Stimulated activated CD4-positive, alpha-beta T cell treated with anti-CD3 and anti-CD28 coated beads, TNF-alpha, amount 100 ng/mL, for 4 hours (primary cell): ENCODE data around the gene TULP4.

Experiments
- DNase-seq, 3 experiments: peaks; one replicate each; pipeline ENCODE4 v3.0.0-alpha.2; 2020; ENCODE audit warnings: low read depth in 3 of 3

Gene TULP4

DNA sequence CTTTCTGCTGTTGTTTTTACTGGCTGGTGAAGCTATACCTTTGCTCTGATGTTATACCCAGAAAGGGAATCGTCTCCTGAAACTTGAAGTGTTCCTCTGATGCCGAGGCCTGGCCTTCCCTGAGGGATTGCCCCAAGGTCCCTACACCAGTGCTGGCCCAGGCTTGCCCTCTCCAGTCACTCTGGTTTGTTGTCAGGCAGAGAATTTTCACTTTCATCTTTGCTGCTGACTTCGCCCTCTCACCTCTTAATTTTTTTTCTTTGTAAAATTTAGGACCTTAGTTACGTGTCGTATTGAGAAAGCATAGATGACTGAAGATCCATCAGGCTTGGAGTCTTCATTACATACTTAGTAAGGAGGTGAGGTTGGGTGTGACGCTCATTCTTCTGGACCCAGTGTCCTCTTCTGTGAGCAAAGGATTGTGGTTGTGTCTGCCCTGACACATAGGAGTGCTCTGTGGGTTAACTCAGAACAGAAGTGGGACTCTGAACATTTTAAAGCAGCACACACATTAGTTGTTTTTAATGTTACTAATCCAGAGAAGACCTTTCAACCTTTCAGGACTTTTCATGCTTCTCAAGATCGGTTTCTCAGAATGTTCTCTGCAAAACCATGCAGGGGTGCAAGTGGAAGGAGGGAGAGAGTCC, 45.4 kb downstream of the TULP4 start:
- DNase-seq, result no peak

DNA sequence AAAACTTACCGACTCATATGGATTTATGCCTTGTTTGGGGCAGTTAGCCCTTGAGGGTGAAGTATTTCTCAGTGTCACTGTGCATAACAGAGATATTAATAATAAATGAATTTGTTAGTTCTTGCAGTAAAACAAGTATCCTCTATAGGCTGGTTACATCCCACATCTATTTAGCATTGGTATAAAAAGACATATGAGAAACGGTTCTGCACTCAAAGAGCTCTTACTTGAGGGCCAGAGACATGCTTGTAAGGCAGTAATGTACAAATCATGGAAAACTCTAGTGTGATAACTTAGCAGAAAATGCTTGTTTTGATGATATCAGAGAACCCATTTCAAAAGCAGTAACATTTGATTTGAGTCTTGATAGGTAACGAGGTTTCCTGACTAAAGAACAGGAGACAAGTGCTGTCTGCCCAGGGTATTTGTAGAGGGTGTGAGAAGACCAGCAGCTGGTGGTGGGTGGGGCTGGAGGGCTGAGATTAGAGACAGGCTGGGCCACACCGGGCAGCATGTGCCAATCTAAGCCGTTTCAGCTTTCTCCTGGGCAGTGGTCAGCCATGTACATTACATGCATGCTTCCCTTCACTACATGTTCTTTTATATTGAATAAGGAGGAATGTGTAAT, 46.3 kb downstream of the TULP4 start:
- DNase-seq, result no peak

DNA sequence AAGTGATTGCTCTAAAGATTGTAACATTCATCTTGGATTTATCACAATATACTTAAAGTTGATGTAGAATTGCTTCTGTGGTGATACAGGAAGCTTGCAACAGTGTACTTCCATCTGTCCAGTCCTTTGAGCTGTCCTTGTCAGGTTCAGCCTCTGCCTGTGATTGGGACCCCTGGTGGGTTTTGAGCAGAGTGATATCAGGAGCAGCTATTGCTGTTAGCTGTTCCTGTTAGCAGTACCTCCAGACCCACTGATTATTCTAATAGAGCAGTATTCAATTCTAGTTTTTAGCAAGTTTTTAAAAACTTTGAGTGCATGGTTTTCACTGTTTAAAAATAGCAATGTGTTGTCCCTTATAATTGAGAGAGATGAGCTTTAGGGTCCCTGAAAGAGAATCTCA, 48.8 kb downstream of the TULP4 start:
- no peak for DNase-seq

DNA sequence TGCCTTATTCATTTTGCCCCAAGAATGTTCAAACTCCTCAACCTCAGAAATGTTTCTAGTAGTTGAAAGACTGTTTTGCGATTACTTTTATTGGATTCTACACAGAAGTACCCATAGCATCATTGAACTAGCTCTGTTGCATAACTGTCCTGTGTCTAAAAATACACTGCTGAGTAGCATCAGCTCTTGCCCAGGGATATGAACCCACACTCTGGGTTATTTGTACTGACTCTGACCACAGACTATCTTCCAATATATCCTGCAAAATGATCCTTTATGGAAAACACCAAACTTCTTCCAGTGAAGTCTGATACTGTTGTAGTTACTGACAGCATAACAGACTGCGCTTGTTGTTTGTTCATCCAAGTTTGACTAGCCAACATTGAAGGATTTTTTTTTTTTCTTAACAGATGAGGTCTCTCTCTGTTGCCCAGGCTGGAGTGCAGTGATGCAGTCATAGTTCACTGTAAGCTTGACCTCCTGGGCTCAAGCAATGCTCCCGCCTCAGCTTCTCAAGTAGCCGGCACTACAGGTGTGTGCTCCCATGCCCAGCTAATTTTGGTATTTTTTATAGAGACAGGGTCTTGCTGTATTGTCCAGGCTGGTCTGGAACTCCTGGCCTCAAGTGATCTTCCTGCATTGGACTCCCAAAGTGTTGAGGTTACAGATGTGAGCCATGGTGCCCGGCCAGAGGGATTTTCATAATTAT, 49.9 kb downstream of the TULP4 start:
- DNase-seq, result no peak

DNA sequence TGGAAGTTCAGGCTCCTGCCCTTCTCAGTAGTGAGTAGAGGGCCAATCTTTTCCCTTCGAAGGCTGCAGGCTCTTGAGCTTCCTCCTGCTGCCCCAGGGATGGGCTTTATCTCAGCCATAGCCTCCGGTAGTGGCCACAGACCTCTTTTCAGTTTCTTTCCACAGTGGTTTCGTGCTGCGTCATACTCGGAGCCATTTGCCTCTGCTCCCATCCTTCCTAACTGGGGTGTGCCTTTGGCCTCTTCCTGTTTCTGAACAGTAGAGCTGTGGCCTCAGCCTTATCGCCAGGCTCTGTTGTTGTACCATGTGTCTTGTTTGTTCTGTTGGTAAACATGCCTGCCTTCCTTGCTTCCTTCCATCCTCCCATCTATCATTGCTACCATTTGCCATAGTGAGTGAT, 54.1 kb downstream of the TULP4 start:
- no peak for DNase-seq

DNA sequence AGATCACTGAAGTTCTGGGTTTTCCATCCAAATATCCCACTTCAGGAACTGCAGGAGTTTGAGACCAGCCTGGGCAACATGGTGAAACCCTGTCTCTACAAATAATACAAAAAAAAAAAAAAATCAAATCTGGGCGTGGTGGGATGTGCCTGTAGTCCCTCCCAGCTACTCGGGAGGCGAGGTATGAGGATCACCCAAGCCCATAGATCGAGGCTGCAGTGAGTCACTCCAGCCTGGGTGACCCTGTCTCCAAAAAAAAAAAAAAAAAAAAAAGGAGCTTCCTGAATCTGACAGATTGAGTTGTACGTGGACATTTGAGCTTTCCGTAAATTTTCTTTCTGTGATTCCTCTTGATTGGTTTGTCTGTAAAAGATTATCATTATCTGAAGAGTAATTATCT, 55.6 kb downstream of the TULP4 start:
- no peak for DNase-seq

DNA sequence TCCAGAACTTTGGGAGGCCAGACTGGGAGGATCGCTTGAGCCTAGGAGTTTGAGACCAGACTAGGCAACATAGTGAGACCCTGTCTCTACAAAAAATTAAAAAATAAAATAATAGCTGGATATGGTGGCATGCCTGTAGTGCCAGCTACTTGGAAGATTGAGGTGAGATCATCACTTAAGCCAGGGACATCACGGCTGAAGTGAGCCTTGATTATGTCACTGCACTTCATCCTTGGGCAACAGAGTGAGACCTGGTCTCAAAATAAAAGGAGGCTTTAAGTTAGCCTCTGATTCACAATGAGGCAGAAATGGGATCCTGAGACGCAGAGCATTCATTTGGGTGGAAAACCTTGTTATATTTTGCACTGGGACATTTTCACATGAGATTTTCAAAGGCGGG, 57.0 kb downstream of the TULP4 start:
- DNase-seq, result no peak

DNA sequence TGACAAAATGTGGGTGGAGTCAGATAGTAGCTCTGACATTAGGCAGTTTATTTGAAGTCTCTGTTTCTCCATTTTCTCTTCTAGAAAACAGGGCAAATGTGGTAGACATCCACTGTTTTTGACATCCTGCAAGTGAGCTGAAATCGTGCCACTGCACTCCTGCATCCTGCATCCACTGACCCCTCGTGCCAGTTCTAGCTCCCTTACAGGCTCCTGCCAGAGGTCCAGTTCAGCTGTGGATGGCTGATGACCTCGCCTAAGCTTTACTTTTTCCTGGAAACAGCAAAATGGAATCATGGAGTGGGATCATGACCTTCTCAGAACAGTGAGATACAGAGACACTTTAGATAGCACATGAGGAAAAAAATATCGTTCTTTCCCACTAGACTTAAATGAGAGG, 58.5 kb downstream of the TULP4 start:
- no peak for DNase-seq

DNA sequence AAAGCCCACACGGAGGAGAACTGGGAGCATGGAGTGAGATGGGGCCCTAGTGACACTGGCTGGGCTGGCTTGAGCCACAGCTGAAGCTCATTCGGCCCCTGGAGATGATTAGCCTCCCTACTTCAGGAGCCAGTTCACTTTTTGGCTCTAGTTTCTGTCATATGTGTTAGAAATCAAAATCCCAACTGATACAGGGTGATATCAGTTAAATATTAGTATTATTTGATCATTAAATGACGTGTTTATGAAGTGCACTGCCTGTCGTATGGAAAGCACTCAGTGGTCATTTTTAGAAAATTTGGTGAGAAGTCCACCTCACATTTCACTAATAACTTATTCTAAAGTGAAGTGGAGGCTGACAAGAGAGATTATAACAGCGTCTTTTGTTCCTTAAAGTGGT, 59.0 kb downstream of the TULP4 start:
- no peak for DNase-seq

DNA sequence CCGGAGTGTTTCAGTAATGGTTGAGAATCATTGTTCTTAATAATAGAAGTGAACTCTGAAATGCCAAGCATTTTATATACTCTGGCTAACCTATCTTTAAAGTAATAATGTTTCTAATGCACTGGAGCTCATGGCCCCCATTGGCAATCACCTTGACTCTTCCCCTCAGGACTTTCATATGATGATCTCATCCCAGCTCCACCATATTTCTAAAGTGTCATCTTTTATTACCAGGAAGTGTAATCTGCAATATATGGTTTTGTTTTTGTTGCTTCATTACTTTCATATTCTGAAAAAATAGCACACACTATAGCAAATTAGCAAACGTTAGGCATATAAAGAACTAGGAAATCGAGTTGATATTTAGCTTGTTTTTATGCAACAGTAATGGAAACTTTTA, 60.3 kb downstream of the TULP4 start:
- no peak for DNase-seq

DNA sequence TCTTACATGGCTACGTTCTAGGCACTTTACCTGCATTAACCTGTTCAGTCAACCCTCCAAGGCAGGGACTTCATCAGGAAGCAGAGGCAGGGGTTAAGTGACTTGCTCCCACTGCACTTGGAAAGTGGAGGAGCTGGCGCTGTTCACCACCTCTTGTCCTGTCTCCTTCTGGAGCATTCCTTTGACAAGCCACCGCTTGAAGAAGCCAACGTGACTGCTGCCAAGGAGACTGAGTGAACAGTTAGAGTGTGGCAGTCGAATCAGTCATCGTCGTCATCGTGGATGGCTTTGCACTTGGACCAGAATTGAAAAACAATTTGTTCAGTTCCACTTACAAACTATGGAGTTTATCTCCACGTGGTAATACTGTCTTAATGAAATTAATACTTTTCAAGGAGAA, 60.9 kb downstream of the TULP4 start:
- DNase-seq, result no peak

DNA sequence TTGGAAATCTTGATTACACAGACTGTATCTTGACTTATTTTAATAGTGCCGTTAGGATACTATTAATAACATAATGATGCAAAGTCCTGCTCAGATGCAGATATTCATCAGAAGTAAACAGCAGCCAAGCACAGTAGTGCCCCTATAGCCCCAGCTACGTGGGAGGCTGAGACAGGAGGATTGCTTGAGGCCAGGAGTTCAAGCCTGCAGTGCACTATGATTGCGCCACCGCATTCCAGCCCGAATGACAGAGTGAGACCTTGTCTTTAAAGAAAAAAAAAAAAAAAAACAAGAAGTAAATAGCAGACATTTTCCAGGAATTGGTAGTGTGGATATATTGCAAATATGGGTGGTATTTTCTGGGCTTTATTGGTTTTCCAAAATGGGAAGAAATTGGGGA, 61.8 kb downstream of the TULP4 start:
- no peak for DNase-seq

DNA sequence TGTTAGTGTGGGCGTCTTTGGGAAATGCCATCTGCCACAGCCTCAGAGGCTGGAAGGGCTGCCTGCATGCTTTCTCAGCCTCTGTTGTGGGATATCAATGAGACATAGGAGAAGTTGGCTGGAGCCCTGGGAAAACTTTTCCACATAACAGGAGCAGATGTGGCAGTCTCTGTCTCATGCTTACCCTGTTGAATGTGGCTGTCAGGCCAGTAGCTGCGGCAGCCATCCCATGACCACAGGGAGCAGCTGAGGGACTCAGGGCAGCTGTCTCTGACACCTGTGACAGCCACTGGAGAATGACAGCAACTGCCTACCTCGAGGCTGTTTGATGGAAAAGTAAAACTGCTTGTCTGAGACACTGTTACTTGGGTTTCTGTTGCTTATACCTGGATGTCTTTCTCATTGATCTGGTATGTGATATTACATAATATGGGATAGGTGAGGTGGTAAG, 64.4 kb downstream of the TULP4 start:
- DNase-seq, result no peak

DNA sequence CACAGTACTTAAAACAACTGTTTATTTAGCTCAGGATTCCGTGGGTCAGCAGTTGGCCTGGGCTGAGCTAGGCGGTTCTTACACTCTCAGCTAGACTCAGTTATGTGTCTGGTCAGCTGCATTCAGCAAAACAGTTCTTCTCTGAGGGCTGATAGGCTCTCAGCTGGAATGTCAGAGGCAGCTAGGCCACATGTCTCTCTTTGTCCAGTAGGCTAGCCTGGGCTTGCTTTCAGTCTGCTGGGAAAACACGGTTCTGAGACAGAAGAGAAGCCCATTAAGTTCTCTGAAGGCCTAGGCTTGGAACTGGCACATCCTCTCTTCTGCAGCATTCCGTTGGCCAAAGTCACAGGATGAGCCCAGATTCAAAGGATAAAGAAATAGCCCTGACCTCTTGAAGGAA, 65.6 kb downstream of the TULP4 start:
- no peak for DNase-seq

DNA sequence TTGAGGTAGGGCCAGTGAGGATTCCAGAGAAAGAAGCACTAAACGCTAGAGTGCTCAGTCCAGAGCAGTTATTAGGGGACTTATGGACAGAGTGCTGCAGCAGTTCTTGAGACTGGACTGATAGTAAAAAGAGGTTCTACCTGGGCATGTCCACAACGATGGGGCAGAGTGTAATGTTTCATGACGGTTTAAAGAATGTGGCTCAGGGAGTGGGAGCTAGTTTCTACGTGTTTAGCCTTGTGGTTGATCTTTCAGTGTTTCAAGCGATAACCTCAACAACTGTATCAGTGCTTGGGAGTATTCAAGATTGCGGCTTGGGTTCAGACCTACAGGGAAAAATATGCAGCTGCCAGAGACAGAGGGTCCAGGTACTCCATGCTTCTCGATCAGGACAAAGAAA, 67.1 kb downstream of the TULP4 start:
- no peak for DNase-seq

DNA sequence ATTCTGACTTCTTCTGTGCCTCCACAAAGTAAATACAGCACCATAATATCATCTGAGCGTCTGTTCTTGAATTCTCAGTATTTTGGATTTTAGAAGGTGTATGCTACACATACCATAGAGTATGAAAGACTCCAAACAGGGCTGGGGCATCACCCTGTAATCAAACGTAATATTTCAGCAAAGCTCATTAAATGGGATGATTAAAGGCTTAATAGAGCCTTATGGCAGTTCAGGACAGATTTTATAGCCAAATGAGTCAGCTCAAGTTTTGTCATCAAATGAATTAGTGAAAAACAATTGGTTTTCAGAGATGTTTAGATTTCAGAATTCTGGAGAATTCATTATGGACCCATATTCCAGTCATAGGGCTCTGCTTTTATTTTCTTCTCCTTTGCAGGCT, 68.9 kb downstream of the TULP4 start:
- DNase-seq, result no peak

DNA sequence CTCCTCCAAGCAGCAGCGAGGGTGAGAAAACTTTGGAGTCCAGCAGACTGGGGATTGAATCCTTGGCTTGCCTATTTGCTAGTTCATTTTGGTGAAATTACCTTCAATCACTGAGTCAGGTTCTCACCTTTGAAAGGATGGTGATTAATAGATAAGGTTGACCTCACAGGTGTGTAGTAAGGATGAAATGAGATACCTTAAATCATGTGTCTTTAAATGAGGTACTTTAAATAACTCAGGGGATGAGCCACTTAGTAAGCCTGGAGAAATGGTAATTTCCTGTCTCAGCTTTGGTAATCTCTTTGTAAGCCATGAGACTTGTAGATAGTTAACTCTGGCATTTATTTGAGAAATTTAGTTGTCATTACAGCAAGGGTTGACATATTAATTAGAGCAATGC, 70.2 kb downstream of the TULP4 start:
- DNase-seq, result no peak

DNA sequence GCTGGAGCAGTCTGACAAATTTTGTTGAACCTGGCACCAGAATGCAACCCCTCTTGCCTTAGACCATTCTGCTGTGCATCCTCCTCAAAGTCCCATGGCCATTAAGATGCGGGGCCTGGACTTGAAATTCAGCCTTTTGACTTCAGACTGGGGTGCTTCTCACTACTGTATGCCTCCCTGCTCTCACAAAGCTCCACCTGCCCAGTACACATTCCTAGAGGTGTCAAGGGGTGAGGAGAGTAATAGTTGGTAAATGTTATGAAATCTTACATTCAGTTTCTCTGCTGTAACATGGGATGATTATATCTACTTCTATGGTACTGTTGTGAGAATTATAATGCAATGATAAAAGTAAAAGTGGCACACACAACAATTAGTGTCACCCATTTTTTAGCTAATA, 70.8 kb downstream of the TULP4 start:
- DNase-seq, result no peak

DNA sequence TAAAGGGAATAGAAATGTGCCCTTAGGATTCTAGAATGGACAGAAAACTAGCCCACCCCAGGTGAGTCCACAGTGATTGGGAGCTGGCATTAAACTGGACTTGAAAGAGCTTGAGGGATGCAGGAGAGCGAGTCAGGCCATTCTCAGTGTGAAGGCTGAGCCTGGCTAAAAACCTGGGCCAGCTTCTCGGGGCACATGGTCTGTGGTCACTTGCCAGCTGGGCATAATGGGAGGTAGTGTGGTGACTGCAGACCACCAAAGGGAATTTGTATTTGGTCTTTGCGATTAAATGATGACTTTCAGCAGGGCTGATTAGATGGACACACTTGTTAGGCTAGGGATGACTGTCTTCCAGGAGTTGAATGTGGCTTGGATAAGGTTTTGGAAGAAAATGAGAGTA, 71.3 kb downstream of the TULP4 start:
- no peak for DNase-seq

DNA sequence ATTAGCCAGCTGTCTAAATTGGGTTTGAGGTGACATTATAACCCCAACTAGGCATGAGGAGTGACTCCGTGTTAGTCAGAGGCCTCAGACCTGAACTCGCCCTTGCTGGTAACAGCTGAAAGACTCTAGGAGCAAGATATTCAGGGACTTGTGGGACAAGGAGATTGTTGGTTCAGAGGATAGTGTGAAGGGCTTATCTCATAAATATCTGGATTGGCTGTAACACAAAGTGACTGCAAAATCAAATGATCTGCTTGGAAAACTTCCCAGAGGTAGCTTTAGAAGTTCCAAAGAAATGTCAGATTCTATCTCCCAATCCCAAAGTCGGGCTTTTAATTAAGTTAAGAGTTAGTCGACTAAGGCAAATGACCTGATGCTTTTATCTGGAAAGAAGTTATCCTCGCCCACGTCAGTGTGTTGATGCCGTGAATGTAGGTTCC, 72.4 kb downstream of the TULP4 start:
- DNase-seq, result no peak

DNA sequence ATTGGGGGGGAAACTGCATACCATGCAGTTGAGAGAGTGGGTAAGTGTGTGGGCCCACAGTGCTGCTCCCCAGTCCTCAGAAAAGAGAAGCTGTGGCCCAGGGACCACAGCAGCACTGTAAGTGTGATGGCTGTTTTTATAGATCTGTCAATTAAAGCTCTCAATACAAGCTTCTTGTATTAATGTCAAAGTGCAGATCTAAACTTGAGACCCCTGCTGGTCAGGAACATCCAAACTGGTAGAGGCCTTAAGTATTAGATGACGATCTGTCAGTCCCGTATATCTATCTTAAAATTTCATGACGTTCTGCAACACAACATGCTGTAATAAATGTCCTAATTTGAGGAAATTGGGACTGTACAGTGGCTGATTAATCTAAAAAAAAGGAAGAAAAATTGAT, 74.8 kb downstream of the TULP4 start:
- DNase-seq, result no peak

DNA sequence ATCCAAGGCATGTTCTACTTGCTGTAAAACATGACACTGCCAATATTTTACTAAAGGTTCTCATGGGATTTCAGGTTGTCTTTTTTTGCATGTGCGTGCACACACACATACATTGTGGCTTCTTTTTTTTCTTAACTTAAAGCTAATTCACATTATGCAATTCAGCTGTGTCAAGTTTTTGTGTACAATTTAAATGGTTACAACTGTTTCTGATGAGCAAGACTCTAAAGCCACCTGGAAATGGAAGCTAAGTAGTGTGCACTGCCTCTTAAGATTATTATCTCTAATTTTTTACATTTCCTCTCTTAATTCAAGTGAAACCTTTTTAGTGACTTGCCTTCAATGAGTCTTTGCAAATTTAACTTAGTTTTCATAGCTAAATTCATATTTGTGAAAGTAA, 75.3 kb downstream of the TULP4 start:
- no peak for DNase-seq

DNA sequence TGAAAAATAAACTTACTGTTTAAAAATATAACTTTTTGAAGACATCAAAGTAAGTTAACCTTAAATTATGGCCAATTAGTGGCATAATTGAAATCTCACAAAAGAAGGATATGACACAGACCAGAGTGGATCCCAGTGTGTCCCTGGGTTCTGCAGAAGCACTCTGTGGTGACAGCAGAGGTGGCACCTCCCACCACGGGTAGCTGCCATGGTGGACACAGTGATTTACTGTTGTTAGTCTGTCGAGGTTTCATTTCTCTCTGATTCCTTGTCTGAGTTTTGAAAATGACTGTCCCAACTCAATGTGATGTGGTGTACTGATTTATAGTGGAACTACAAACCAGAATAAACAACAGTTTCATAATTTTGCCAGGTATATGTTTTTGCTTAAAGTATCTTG, 76.5 kb downstream of the TULP4 start:
- no peak for DNase-seq
